Stimulated activated CD4-positive, alpha-beta T cell treated with anti-CD3 and anti-CD28 coated beads, Interleukin-15, amount 100 ng/mL, for 48 hours (primary cell): ENCODE measurements around the gene SYT3.
A peak's percentile ranks its signal among the peaks of the same experiment; 100 is the strongest.
"Not testable (repeated sequence)": the region's sequence is repeated elsewhere in the genome, so short reads cannot be mapped to it uniquely, and the experiment has no call there.

Experiments used
- DNase-seq, 2 donors: peaks; one replicate each; pipeline ENCODE4 v3.0.0-alpha.2; 2020; ENCODE audit warnings: low read depth in 2 of 2

Gene SYT3

GRCh38 chr19:50640368-50640767 is 687 bp upstream of the SYT3 start:
- no peak for DNase-seq

GRCh38 chr19:50638600-50638999 is 1.1 kb downstream of the SYT3 start:
- no peak for DNase-seq

DNA sequence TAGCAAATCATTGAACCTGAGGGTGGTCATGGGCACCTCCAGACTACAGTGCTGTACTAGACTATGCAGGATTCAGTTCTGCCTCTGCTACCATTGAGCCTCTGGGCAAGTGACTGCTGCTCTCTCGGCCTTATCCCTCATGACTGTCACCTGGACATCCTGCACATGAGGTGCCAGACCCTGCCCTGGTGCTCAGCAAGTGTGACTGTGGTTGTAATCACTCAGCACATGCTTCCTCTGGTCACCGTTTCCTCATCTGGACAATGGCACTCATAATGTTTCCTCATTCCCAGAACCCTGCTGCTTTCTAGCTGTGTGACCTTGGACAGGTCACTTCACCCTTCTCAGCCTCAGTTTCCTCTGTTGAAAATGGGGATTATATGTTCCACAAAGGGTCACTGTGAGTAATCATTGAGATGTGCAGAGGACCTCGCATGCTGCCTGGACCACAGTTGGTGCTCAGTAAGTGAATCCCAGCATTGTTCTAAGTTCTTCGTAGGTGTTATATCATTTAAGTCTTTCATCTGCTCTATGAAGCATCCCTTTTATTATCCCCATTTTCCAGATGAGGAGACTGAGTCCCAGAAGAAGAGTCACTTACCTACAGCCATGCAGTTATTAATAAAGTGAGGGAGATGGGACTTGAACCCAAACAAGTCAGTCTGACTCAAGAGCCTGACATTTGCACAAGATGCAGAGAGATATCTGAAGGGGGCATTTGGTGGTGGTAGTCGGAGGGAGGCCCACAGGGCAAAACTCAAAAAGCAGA is 3.2 kb downstream of the SYT3 start:
- DNase-seq: no peak

- DNase-seq: no peak
Observed at GRCh38 chr19:50633973-50634372, 5.7 kb downstream of the SYT3 start.

DNA sequence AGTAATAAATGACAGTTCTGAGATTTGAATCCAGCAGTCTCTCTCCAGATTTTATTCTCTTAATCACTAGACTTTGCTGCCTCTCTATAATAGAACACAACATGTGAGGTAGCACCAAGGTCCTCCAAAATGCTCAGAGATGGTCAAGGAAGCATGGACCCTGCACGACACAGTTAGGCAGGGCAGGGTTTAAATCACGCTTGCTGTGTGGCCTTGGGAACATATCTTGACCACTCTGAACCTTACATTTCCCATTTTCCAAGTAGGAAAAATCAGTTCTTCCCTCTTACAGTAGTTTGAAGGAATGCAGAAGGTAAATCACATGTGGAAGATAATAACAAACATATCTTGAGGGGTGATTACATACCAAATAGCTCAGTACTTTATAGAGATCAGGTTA is 6.3 kb downstream of the SYT3 start:
- no peak for DNase-seq

DNA sequence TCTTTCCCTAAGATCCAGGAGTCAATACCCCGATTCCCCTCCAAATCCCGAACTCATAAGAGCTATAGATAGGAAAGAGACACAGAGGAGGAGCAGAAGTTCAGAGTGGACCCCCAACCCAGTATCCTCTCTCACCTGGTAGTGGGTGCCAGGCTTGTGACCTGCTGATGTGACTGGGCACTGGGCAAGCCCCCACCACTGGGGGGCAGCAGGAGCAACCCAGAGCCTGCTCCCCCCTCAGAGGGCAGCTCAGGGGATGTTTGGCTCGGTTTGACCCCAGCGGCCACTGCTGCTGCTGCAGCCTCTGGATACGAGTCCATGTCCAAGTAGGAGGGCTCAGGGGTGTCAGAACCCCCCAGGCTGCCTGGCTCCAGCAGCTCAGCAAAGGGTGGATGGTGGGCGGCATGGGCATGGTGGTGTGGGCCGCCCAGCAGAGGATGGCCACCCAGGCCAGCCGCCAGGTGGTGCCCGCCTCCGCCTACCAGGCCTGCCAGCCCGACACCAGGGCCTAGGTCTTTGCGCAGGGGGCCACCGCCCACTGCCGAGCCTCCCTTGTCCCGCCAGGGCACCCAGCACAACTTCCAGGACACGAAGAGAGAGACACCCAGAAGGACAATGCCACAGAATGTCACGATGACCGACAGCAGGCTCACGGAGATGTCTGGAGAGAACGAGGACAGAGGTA is 7.4 kb downstream of the SYT3 start:
- no peak for DNase-seq

DNA sequence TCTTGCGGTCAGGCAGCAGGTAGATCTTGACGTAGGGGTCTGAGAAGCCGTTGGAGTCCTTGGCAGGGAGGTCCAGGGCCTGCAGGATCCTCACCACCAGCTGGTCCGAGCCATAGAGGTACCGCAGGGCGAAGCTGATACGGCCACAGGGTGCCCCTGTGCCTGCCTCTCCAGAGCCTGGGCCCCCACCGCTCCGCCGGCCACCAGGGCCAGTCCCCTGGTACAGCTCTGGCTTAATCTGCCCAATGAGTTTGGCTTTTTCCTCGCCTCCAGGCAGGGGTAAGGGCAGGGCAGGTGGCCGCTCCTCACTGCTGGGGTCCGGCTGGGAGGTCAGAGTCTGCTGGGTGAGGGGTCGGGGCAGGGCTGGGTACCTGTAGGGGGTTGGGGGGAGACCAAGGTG is 9.9 kb downstream of the SYT3 start:
- no peak for DNase-seq

DNA sequence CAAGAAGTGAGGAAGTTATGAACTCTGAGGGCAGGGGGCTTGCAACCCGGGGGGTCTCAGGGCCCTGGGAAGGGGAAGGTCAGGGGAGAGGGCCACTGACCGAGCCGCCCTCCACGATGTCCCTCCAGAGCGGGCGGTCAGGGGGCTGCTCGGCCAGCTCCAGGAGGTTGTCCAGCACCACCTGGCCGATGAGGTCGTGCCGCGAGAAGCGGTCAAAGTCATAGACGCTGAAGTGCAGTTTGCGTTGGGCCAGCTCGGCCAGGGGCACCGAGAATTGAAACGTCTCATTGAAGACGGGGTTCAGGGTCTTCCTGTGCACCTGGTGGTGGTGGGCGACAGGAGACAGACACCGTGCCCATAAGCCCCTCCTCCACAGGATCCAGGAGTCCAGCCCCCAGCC is 10.5 kb downstream of the SYT3 start:
- no peak for DNase-seq

DNA sequence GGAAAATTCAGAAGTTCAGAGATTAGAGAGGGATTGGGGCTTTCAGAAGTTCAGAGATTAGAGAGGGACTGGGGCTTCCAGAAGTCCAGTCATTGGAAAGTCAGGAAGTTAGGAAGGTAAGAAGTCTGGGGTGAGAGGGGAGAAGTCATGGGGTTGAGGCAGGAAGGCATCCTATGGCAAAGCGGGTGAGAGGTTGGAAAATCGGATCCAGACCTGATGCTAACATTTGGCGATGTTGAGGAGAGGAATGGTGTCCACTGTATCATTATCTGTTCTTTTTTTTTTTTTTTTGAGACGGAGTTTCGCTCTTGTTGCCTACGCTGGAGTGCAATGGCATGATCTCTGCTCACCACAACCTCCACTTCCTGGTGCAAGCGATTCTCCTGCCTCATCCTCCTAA is 11.1 kb downstream of the SYT3 start:
- DNase-seq: no peak

DNA sequence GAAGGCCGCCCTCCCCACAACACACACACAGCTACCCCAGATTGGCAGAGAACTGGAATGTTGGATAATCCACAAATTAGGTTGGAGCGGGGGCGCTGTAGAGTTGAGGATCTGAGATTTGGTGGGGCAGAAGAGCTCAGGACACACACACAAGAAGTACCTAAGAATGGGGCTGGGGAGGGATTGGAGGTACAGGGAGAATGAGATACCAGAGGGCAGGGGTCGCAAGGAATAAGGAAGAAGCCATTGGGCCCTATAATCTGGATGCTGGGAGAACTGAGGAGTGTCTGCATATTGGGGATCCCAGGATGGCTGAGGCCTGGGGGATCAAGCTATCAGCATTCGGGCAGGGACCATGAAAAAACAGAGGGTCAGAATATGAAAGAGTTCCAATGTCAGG is 11.5 kb downstream of the SYT3 start:
- no peak for DNase-seq

DNA sequence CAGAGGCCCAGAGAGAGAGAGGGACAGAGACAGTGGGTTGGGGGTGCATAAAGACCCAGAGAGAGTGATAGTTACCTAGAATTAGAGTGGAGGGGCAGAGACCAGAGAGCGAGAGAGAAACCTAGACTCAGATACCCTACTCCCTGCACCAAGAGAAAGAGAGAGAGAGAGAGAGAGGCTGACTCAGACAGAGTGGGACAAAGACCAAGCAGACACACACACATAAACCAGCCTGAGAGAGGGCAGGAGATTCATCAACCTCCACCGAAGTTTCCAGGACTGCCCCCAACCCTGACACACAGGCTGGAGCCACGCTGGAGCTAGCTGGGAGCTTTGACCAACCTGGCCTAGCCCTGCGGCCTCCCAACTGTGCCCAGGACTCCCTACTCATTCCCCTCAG is 12.9 kb downstream of the SYT3 start:
- no peak for DNase-seq

DNA sequence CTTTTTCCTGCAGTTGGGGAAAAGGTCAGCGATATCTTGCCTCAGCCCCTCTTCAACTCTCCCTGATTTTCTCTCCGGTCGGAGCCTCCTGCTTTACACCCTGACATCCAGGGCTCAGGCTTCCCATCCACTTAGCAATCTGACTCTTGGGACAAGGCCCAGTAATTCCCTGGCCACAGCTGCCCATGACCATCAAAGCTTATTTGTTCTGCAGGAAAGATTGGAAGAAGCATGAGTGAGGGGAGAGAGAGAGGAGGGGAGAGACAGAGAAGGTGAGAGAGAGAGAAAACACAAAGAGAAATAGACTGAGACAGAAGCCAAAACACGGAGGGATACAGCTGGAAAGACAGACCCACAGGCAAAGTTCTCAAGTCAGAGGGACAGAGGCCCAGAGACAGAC is 13.7 kb downstream of the SYT3 start:
- DNase-seq: no peak

GRCh38 chr19:50624949-50625600 is 14.6 kb downstream of the SYT3 start:
- DNase-seq: no peak

GRCh38 chr19:50620394-50620906 is 19.2 kb downstream of the SYT3 start:
- not testable (repeated sequence) for DNase-seq

DNA sequence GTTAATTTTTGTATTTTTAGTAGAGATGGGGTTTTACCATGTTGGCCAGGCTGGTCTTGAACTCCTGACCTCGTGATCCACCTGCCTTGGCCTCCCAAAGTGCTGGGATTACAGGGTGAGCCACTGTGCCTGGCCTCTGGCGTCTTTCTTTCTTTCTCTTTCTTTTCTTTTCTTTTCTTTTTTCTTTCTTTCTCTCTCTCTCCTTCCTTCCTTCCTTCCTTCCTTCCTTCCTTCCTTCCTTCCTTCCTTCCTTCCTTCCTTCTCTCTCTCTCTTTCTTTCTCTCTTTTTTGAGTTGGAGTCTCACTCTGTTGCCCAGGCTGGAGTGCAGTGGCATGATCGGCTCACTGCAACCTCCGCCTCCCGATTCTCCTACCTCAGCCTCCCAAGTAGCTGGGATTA is 20.5 kb downstream of the SYT3 start:
- not testable (repeated sequence) for DNase-seq

DNA sequence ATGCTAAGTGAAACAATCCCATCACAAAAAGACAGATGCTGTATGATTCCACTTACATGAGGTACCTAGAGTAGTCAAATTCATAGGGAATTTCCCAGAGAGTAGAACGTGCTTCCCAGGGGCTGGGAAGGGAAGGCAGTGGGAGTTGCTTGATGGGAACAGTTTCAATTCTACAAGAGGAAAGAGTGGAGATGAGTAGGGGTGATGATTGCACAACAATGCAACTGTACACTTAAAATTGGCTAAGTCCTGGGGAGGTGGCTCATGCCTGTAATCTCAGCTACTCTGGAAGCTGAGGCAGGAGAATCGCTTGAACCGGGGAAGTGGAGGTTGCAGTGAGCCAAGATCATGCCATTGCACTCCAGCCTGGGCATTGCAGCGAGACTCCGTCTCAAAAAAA is 21.3 kb downstream of the SYT3 start:
- not testable (repeated sequence) for DNase-seq

GRCh38 chr19:50612504-50613404 is 26.9 kb downstream of the SYT3 start:
- not testable (repeated sequence) for DNase-seq

GRCh38 chr19:50607874-50608785 is 31.6 kb downstream of the SYT3 start:
- DNase-seq: peak; percentile 81 to 89

- no peak for DNase-seq
Observed at GRCh38 chr19:50607388-50607787, 32.3 kb downstream of the SYT3 start.

GRCh38 chr19:50606059-50606836 is 33.4 kb downstream of the SYT3 start:
- not testable (repeated sequence) for DNase-seq
